OCI-LY1 (cell line): ENCODE measurements around the gene ENPEP.

Experiments
- H2AFZ ChIP-seq: fragments of 200-600 bp; sonication (generic), shearing (Covaris generic); 2 replicates; pipeline ENCODE4 v1.6.0; 2014; ENCODE audit warnings: antibody characterized with exemption, mild to moderate bottlenecking, low read length
- H3F3A ChIP-seq: fragments of 200-600 bp; sonication (generic), shearing (Covaris generic); 2 replicates; pipeline ENCODE4 v1.6.0; 2014; ENCODE audit warnings: mild to moderate bottlenecking, antibody characterized with exemption, low read length, moderate library complexity; ENCODE audit not compliant: insufficient read depth
- H3K27ac ChIP-seq: fragments of 200-600 bp; sonication (generic); 2 replicates; pipeline ENCODE4 v1.5.1; 2014; ENCODE audit warnings: low read length, mixed run types, mild to moderate bottlenecking, low read depth; ENCODE audit not compliant: poor library complexity, severe bottlenecking
- H3K27me3 ChIP-seq: fragments of 200-600 bp; sonication (generic); 2 replicates; pipeline ENCODE4 v1.6.0; 2014; ENCODE audit warnings: antibody characterized with exemption, mild to moderate bottlenecking, low read length, moderate library complexity; ENCODE audit not compliant: insufficient read depth
- H3K36me3 ChIP-seq: fragments of 200-600 bp; sonication (generic); 2 replicates; pipeline ENCODE4 v1.6.1; 2014; ENCODE audit warnings: mild to moderate bottlenecking, antibody characterized with exemption, low read length, moderate library complexity, mixed read lengths; ENCODE audit not compliant: insufficient read depth
- H3K4me1 ChIP-seq: fragments of 200-600 bp; sonication (generic); 2 replicates; pipeline ENCODE4 v1.5.1; 2014; ENCODE audit warnings: mild to moderate bottlenecking, low read length, moderate library complexity; ENCODE audit not compliant: insufficient read depth, severe bottlenecking
- H3K4me2 ChIP-seq: fragments of 200-600 bp; sonication (generic), shearing (Covaris generic); 2 replicates; pipeline ENCODE4 v1.6.1; 2014; ENCODE audit warnings: low read length
- H3K4me3 ChIP-seq: fragments of 200-600 bp; sonication (generic); 2 replicates; pipeline ENCODE4 v1.5.1; 2014; ENCODE audit warnings: low read length, low read depth, mild to moderate bottlenecking, mixed read lengths; ENCODE audit not compliant: poor library complexity, severe bottlenecking
- H3K79me2 ChIP-seq: fragments of 200-600 bp; shearing (Covaris generic); 2 replicates; pipeline ENCODE4 v1.6.1; 2016; ENCODE audit warnings: mixed run types, low read length, mixed read lengths; ENCODE audit not compliant: insufficient read depth
- H3K9ac ChIP-seq: fragments of 200-600 bp; sonication (generic), shearing (Covaris generic); 2 replicates; pipeline ENCODE4 v1.6.1; 2014; ENCODE audit warnings: mild to moderate bottlenecking, low read length, mixed read lengths
- H3K9me2 ChIP-seq: fragments of 200-600 bp; sonication (generic), shearing (Covaris generic); 2 replicates; pipeline ENCODE4 v1.6.1; 2014; ENCODE audit warnings: low read depth, mild to moderate bottlenecking, low read length, mixed read lengths
- H3K9me3 ChIP-seq: fragments of 200-600 bp; shearing (Covaris generic); 2 replicates; pipeline ENCODE4 v1.6.1; 2014; ENCODE audit warnings: low read length, mixed read lengths
- H4K20me1 ChIP-seq: fragments of 200-600 bp; sonication (generic), shearing (Covaris generic); 2 replicates; pipeline ENCODE4 v1.6.0; 2016; ENCODE audit warnings: mild to moderate bottlenecking, low read length; ENCODE audit not compliant: insufficient read depth
- EZH2 ChIP-seq: fragments of 200-600 bp; sonication (generic), shearing (Covaris generic); IDR thresholded peaks from 2 replicates; pipeline ENCODE4 v1.8.0; 2017; ENCODE audit warnings: borderline replicate concordance, mixed run types, mild to moderate bottlenecking, antibody characterized with exemption, low read length, moderate library complexity, mixed read lengths
- TF ChIP-seq, protein P1 (sequence below): fragments of 200-600 bp; sonication (generic), shearing (Covaris generic); IDR thresholded peaks from 2 replicates; pipeline ENCODE4 v1.5.1; 2017; ENCODE audit warnings: mild to moderate bottlenecking, antibody characterized with exemption, low read length, moderate library complexity, mixed read lengths

Gene ENPEP

GRCh38 chr4:110489901-110490508 lies 14.1 kb downstream of the ENPEP start:
- Histone ChIP-seq H3K27me3 (no peaks in the 10 kb centered on the region), H3F3A (no peaks in the 10 kb centered on the region), H3K27ac (no peak overlapping the region), H3K79me2 (no peaks in the 10 kb centered on the region), H3K4me1 (no peaks in the 10 kb centered on the region), H3K36me3 (no peaks in the 10 kb centered on the region), H2AFZ (no peak overlapping the region), H3K9ac (no peak overlapping the region), H4K20me1 (no peaks in the 10 kb centered on the region), H3K4me2 (no peak overlapping the region), H3K9me2 (no peaks in the 10 kb centered on the region), H3K9me3 (no peaks in the 10 kb centered on the region), H3K4me3 (no peak overlapping the region)
- TF ChIP-seq, protein P1, sequence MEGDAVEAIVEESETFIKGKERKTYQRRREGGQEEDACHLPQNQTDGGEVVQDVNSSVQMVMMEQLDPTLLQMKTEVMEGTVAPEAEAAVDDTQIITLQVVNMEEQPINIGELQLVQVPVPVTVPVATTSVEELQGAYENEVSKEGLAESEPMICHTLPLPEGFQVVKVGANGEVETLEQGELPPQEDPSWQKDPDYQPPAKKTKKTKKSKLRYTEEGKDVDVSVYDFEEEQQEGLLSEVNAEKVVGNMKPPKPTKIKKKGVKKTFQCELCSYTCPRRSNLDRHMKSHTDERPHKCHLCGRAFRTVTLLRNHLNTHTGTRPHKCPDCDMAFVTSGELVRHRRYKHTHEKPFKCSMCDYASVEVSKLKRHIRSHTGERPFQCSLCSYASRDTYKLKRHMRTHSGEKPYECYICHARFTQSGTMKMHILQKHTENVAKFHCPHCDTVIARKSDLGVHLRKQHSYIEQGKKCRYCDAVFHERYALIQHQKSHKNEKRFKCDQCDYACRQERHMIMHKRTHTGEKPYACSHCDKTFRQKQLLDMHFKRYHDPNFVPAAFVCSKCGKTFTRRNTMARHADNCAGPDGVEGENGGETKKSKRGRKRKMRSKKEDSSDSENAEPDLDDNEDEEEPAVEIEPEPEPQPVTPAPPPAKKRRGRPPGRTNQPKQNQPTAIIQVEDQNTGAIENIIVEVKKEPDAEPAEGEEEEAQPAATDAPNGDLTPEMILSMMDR: no peak
- TF ChIP-seq EZH2: no peak

- Histone ChIP-seq H3K27me3 (no peaks in the 10 kb centered on the region), H3K9ac (no peak overlapping the region), H3K4me3 (no peak overlapping the region), H3K79me2 (no peaks in the 10 kb centered on the region), H3K9me2 (no peaks in the 10 kb centered on the region), H3F3A (no peaks in the 10 kb centered on the region), H4K20me1 (no peaks in the 10 kb centered on the region), H3K9me3 (no peaks in the 10 kb centered on the region), H3K4me2 (no peak overlapping the region), H3K27ac (no peak overlapping the region), H3K36me3 (no peaks in the 10 kb centered on the region), H3K4me1 (no peaks in the 10 kb centered on the region), H2AFZ (no peak overlapping the region)
- TF ChIP-seq, protein P1: no peak
- TF ChIP-seq EZH2: no peak
Measured at GRCh38 chr4:110492522-110492921, 16.6 kb downstream of the ENPEP start.

DNA sequence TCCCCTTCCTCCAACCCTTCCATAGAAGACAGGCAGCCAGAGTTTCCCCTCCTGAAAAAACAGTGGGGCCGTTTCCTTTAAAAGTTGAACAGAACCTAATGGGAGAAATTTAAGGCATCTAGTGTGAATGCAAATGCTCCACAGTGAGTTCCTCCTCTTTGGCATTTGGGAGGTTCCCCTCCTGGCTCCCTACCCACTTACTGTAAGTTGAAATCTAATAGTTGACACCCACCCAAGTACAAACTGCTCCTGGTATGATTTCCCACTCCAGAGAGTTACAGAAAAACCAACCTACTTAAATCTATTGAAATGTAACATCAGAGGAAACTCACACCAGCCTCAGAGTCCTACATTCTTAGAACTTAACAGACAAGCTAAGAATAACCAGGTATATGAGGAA lies 17.6 kb downstream of the ENPEP start:
- Histone ChIP-seq H3K4me2 (no peak overlapping the region), H3K9me3 (no peaks in the 10 kb centered on the region), H3F3A (no peaks in the 10 kb centered on the region), H3K79me2 (no peaks in the 10 kb centered on the region), H2AFZ (no peak overlapping the region), H3K27ac (no peak overlapping the region), H3K9me2 (no peaks in the 10 kb centered on the region), H3K4me3 (no peak overlapping the region), H4K20me1 (no peaks in the 10 kb centered on the region), H3K9ac (no peak overlapping the region), H3K4me1 (no peaks in the 10 kb centered on the region), H3K27me3 (no peaks in the 10 kb centered on the region), H3K36me3 (no peaks in the 10 kb centered on the region)
- TF ChIP-seq EZH2: no peak
- TF ChIP-seq, protein P1: no peak
